HG02759 (cell line): ENCODE data around the gene DISP3.

Experiments used
- ATAC-seq: cut with Tn5 transposase; IDR thresholded peaks from one replicate; pipeline ENCODE4 v1.9.1; 2021; ENCODE audit warnings: mild to moderate bottlenecking, moderate library complexity; ENCODE audit not compliant: unreplicated experiment

Gene DISP3

DNA sequence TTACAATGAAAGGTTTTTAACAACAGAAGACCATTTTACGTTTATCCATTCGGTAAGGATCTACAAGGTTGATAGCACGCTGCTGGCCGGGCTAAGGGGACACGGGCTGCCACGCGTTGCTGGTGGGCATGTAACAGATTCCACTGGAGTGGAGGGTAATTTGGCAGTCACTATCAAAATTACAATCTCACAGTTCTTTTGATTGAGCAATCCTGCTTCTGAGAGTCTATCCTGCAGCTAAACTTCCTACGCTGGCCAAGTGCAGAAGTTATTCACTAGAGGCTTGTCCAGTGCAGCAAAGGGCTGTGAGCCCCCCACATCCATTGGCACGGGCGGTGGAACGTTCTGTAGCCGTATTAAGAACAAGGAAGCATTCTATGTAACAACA, 61.8 kb downstream of the DISP3 start:
- no peak for ATAC-seq

DNA sequence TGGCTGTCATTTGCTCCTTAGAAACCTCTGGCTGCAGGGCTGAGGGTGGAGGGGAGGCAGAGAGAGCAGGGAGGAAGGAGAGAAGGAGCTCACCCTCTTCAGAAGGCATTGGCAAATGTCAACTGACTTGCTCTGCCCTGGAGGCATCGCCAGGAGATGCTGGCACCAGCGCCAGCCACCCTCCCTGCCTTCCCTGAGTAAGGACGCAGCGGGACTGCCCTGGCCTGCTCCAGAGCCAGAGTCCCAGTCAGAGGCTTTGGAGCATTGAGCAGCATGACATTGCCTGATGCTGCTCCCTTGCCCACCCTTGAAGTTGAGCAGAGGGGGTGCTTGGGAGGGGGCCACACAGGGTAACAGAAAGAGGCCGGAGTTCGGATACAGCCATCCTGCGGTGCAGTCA, 62.3 kb downstream of the DISP3 start:
- ATAC-seq = no peak

DNA sequence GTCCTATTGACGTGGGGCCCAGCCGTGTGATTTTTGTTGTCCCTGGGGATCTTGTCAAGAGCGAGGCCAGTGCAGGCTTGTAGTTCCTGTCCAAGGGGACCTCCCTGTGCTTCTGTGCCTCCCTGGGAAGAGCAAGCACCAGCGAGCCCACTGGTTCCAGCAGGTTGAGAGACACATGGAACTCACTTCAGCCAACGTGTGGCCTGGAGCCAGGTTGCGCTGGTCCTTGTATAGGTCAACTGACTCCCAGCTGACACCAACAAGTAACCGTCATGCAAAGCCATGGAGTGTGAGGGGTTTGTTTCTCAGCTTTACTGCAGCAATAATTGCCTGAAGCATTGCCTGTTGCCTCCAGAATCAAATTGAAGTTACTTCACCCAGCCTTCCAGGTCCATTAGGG, 63.0 kb downstream of the DISP3 start:
- ATAC-seq = no peak

DNA sequence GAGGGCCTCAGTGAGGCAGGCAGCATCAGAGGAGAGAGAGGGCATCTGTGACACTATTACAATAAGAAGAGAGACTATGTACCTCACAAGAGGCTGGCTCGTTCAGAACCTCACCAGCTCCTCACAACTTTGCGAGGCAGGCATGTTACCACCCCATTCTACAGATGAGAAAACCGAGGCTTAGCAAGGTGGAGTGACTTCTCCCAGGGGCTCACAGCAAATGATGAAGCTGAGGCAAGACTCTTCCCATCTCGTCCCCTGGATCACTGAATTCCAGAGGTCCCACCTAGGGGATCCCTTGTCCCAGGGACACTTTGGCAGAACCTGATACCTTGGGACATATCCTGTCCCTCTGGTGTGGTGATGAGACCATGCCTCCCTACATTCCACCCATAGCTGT, 64.4 kb downstream of the DISP3 start:
- ATAC-seq = no peak

DNA sequence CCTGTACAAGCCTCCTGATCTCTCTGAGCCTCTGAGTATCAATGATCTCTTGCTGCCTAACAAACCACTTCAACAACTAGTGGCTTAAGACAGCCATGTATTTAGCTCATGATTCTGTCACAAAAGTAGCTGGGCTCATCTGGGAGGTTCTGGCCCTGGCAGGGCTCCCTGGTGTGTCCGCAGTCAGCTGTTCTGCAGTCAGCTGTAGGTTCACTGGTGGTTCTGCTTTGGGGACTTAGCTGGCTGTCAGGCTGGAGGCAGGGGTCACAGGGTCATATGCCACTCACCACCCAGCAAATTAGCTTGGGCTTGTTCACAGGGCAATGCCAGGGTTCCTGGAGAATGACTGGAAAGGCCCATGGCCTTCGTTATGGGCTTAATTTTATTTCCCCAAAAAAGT, 64.8 kb downstream of the DISP3 start:
- ATAC-seq = no peak

DNA sequence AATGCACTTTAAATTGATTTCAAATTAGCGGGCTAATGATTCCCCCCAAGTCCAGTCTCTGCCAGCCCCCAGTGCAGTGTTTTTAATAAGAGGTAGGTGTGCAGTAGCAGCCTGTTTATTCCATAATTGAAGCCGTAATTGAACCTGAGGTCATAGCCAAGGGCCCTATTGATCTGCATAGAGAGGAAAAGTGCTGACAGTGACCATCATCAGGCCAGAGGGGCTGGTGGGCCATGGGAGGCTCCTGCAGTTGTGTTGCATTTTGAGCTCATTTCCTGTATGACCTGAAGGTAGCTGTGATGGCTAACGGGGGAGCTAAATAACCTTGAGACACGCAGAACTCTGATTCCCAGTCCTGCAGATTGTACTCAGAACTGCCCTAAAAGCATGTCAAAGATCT, 67.5 kb downstream of the DISP3 start:
- ATAC-seq = no peak

DNA sequence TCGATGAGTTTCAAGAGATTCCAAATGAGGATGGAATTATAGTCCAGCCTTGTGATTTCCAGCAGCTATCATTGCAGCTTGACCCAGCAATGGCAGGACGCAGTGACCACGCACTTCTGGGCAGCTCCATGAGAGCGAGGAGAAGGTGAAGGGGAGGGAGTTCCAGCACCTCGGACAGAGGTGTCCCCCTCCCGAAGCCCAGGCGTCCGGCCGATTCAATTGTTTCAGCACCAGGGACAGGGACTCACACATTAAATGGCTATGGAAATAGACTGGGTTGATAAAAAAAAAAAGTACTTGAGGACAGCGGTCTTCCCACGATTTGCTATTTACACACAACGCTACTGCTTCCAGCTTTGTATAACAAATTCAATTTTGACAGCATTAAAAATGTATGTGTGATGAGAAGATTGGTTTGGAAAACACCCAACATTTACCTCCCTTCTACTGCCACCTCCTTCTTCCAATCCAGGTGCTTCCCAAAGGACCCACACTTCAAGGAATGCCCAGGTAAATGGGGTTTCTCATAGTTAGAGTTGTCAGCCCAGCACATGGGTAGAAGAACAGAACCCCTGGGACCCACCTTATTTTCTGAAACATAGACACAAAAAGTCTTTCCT, 71.8 kb downstream of the DISP3 start:
- ATAC-seq = no peak

DNA sequence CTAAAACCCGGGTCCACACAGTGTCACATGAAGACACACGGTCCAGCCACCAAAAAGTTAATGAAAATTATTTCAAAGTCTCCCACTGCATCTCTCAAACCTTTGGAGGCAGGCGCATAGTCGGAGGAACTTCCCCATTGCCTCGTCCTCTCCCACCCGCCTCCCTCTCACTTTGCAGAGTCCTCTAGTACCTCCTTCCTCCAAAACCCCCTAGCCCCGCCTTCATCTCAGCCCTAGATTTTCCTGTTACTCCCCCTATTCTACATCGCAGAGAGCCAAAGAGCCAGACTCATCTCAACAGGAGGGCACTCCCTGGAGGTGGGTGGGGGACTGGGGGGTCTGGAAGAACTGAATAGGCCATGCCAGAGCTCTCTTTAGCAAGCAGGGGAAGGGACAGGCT, 79.3 kb downstream of the DISP3 start:
- no peak for ATAC-seq

DNA sequence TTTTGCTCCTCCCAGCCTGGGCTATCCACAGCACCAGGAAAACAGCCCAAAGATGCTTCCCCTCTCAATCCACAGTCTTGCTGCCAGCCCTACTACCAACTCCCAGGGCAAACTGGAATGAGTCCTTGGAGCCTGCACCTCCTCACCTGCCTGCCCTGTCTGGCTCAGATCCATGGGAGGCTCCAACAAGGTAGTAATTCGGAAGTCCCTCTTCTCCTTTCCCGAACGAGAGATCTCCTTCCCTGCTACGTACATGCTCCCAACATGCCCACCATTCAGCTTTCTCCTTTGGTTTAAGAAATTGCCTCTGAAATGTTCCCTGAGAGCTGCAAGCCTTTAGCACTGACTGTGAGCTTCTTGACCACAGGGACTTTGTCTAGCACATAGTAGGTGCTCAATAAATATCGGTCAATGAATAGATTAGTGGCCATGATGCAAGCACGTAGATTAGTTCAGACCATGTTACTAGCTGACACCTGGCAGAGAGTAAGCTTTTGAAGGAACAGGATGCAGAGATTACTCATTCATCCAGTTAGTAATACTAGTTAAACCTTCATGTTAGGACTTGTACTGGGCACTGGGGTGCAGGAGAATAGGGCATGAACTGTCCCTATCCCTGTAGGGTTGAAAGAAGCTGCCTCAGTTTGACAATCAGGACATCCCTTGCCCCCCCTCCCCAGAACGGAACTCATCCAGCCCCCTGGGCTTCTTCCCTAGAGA, 80.1 kb downstream of the DISP3 start:
- ATAC-seq = no peak

DNA sequence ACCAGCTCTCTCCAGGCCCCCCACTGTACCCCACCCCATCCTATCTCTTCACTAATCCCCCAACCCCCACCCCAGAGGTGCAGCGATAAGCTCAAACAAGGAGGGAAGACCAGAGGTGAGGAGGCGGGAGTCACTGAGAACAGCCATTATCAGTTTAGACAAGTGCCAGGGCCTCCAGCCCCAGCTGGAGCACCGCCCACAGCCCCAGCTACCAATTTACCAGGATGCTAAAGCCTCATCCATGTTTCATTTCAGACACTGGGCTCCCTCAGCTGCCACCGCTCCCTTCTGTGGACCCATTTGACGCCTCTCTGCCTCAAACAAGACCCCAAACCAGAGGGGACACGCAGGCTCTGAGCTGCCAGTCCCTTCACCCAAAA, 80.6 kb downstream of the DISP3 start:
- no peak for ATAC-seq

DNA sequence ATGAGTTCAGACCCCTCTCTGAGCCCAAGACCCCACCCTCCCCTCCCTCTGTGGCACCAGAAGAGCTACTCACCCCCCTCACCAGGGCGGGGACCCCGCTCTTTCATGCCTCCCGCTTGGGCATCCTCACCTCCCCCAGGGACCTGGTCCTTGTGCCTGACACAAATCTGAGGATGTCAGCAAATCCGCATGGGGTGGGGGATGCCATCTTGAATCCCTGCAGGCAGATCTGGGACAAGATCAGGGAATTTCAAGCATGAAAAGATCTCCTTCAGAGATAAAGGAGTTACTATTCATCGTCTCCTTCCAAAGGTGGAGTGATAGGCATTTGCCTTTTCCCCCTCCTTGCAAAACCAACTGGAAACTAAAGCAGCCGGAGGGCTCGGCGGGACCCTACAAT, 81.1 kb downstream of the DISP3 start:
- no peak for ATAC-seq

DNA sequence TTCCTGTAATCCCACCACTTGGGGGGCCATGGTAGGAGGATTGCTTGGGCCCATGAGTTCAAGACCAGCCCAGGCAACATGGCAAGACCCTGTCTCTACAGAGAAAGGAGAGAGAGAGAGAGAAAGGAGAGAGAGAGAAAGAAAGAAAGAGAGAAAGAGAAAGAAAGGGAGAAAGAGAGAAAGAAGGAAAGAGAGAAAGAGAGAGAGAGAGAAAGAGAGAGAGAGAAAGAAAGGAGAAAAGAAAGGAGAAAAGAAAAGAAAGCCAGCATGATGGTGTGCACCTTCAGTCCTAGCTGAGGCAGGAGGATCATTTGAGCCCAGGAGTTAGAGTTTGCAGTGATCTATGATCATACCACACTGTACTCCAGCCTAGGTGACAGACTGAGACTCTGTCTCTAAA, 82.8 kb downstream of the DISP3 start:
- no peak for ATAC-seq

DNA sequence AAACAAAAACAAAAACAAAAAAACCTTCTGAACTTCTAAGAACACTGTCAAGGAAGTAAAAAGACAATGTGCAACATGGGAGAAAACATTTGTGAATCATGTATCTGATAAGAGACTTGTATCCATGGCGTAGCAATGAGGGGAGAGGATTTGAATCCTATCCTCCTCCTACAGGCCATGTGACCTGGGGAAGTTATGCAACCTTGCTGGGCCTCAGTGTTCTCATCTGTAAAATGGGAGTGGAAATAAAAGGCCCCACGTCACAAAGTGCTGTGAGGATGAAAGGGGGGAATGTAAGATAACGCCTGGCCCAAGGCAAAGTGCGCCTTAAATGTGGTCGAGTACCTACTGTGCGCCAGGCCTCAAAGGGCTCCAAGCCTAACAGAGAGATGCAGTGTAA, 83.7 kb downstream of the DISP3 start:
- ATAC-seq = no peak

DNA sequence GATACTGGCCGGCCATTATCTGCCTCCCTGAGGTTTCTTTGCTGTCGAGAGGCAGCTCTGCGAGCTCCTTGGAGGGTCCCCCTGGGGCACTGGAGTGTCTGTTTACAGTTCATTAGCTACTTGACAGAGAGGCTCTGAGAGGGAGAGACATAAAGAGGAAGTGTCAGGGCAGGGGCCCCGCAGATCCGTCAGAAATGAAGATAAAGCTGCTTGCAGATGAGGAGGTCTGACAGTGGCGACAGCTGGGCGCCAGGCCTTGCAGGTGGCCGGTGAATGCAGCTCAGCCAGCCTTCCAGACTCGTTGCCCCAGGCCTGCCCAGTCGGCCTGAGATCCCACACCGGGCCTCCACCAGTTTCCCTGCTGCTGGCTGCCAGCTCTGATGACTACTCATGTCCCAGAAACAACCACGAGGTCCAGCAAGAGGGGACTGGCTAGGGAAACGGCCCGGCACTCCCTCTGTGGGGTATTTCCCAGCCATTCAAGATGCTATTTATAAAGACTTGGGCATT, 84.7 kb downstream of the DISP3 start:
- no peak for ATAC-seq

DNA sequence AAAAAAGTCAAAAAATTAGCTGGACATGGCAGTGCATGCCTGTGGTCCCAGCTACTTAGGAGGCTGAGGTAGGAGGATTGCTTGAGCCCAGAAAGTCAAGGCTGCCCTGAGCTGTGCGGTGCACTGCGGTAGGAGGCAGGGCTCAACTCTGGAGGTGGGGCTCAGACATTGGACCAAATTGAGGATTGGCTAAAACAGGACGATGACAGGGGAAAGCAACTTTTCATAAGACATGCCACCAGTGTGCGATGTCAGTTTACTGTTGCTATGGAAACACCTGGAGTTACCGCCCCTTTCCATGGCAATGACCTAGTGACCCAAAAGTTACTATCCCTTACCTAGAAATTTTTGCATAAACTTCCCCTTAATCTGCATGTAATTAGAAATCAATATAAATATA, 85.3 kb downstream of the DISP3 start:
- no peak for ATAC-seq

DNA sequence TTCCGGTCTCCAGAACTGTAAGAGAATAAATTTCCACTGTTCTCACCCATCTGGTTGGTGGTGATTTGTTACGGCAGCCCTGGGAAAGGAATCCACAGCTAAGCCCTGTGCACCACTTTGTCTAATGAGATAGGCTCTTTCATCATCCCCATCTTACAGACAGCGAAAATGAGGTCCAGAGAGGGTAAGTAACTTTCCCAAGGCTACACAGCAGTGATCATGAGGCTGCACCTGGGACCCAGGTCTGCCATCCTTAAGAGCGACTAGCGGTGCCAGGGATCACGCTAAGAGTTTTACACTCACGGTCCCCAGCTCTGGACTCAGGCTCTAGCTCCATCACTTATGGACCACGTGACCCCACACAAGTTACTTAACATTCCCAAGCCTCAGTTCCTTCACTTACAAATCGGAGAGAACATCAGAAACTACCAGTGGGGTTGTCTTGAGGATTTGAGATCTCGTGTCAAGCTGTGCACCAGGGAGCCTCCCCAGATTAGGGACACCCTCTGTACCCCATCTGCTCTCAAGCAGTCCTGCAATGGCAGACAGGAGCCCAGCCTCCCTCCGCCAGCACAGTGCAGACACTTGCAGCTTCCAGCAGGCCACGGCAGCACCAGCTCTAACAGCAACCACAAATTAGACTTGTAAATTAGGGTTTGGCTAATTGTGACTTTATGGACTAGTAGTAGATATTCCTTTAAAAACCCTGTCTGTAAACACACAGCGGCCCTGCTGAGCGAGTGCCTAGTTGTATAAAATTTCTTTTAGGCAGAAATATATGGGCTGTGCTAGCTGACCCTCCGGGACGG, 87.3 kb downstream of the DISP3 start:
- ATAC-seq = no peak

DNA sequence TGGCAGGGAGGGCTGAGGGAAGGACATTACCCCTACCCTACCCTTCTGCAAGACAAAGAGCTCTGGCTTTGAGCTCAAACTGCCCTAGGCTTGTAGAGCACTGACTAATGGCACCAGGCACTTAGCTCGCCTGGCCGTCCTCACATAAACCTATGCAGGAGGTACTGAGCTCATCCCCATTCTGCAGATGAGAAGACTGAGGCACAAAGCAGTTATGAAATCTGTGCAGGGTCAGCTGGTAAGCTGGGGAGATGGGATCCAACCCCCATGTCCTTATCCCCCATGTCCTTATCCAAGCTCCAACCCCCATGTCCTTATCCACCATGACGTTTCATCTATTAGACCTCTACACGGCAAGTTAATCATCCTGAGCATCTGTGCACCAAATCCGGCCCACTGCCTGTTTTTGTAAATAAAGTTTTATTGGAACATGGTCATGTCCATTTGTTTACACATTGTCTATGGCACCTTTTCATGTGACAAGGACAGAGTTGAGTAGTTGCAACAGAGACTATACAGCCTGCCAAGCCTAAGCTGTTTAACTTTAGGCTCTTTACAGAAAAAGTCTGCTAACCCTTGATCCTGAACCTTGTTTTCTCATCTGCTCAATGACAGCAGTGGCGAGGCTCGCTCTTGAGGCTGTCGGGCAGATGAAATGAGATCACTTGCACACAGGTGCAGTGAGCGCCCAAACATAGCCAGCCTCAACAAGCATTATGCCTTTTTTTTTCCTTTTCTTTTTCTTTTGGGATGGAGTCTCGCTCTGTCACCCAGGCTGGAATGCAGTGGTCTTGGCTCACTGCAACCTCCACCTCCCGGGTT, 88.5 kb downstream of the DISP3 start:
- ATAC-seq = no peak

DNA sequence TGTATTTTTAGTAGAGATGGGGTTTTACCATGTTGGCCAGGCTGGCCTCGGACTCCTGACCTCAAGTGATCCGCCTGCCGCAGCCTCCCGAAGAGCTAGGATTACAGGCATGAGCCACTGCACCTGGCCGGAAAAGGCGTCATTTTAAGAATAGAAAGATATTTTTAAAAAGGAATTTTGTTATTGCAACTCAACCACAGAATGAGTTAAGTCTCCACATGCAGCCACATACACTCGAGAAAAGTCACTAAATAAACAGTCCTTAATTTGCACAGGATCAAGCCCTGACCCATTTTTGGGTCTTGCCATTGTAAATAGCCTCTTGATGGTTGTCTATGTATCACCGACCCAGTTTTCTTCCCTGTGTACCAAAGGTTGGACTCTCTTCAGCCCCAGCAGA, 89.7 kb downstream of the DISP3 start:
- no peak for ATAC-seq

DNA sequence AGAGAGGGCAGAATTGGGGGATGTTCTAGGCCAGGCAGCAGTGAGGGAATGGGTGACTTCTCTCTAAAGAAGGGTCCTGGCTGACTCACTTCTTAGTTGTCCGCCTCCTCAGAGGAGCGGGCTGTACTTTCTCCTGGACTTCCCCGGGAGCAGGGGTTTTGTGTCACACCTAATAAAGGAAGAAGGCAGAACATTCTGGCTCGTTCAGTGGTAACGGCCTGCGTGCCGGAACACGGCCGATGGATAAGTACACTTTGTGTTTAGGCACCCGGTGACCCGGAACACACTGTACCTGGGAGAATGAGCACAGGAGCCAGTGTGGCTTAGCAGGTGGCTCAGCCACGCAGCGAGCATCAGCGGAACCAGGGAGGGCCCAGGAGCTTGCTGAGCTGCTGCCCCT, 90.6 kb downstream of the DISP3 start:
- ATAC-seq = no peak

DNA sequence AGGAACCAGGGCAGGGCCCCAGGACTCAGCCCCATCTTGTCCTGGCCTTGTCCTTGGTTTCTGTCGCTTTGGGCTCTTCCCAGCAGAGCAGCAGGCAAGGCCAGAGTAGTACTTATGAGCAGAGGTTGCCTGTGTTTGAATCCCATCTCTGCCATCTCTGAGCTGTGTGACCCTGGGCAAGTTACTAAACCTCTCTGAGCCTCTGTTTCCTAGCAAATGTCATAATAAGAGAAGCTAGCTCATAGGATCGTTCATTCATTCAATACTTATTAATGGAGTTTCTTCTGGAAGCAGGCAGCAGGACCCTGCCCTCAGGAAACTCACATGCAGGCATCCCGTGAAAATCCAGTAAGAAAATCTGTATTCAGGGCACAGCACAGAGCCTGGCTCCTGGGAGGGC, 91.0 kb downstream of the DISP3 start:
- no peak for ATAC-seq

DNA sequence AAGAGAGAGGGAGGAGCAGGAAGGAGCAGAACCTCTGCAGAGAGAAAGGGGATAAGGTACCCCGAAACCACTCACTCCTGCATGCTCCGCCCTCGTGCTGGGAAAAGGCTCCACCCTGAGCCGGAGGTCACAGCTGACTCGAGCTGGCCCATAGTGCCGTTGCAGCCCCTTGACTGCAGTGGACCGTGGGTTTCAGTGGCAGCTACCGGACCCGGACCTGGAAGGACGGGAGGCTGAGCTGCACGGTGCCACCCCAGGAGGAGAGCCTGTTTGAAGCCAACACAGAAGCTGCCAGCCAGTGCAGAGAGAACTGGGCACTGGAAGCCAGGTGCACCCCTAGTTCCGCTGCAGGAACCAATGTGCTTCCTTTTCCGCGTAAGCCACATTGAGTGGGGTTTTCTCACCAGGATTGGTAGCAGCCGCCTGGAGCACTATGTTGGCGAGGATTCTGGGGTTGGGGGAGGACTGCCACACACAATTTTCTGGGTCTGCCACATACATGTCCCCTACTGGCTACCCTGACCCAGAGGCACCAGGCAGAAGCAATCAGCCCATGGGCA, 91.9 kb downstream of the DISP3 start:
- no peak for ATAC-seq
